Chondrocyte (in vitro differentiated cells): ENCODE data around the gene N4BP2L2. TPM values are rescaled to one million over a fixed set of nuclear protein-coding genes. Genes with fewer than 3 reads are reported as not detected.

Experiments used
- DNase-seq: peaks from one replicate; pipeline ENCODE4 v3.0.0; 2021; ENCODE audit warnings: mixed read lengths, low spot score
- H3K27ac Mint-ChIP-seq: one replicate; pipeline ENCODE4 v1.8.0; 2021; ENCODE audit warnings: mild to moderate bottlenecking, moderate library complexity, mixed read lengths; ENCODE audit not compliant: unreplicated experiment
- H3K27me3 Mint-ChIP-seq: 2 replicates; pipeline ENCODE4 v1.8.0; 2021; ENCODE audit warnings: low read depth, mixed read lengths
- H3K36me3 Mint-ChIP-seq: 2 replicates; pipeline ENCODE4 v1.8.0; 2021; ENCODE audit warnings: low read depth, mixed read lengths
- H3K4me1 Mint-ChIP-seq: 2 replicates; pipeline ENCODE4 v1.8.0; 2021; ENCODE audit warnings: low read depth, mild to moderate bottlenecking, mixed read lengths
- H3K4me3 Mint-ChIP-seq: one replicate; pipeline ENCODE4 v1.8.0; 2021; ENCODE audit warnings: mild to moderate bottlenecking, moderate library complexity, mixed read lengths; ENCODE audit not compliant: unreplicated experiment
- H3K9me3 Mint-ChIP-seq: 2 replicates; pipeline ENCODE4 v1.8.0; 2021; ENCODE audit warnings: low read depth, mixed read lengths
- total RNA-seq: library from RNA; stranded (reverse); gene quantifications from 3 replicates; pipeline ENCODE4 v1.2.1, GENCODE V29; 2021
- TF ChIP-seq, protein P1 (sequence below): fragments of 200-600 bp; sonication (generic); IDR thresholded peaks from 2 replicates; pipeline ENCODE4 v1.5.0; 2021; ENCODE audit warnings: antibody characterized with exemption, mild to moderate bottlenecking, moderate library complexity

N4BP2L2 gene
- total RNA-seq, 1 donor from 2014 or later = 90.0 TPM

DNA sequence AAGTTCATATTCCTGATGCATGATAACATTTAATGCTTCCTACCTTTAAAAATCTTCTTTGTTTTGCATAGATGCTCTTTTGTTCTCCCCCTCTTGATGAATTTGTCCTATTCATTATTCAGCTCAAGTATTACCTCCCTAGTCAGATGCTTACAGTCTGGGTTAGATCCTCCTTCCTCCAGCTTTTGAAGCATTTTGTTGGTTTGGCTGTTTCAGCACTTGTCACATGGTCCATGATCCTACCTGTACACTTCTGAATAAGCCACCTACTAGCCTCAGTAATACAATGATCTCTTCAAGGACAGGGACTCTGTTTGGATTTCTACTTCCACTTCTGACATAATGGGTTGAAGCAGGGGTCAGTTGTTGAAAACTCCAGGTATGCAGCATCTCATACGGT lies 148.1 kb downstream of the N4BP2L2 start:
- TF ChIP-seq, protein P1, sequence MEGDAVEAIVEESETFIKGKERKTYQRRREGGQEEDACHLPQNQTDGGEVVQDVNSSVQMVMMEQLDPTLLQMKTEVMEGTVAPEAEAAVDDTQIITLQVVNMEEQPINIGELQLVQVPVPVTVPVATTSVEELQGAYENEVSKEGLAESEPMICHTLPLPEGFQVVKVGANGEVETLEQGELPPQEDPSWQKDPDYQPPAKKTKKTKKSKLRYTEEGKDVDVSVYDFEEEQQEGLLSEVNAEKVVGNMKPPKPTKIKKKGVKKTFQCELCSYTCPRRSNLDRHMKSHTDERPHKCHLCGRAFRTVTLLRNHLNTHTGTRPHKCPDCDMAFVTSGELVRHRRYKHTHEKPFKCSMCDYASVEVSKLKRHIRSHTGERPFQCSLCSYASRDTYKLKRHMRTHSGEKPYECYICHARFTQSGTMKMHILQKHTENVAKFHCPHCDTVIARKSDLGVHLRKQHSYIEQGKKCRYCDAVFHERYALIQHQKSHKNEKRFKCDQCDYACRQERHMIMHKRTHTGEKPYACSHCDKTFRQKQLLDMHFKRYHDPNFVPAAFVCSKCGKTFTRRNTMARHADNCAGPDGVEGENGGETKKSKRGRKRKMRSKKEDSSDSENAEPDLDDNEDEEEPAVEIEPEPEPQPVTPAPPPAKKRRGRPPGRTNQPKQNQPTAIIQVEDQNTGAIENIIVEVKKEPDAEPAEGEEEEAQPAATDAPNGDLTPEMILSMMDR = no peak
- DNase-seq = no peak
- Mint-ChIP-seq H3K36me3 (no peaks in the 10 kb centered on the region), H3K27me3 (no peaks in the 10 kb centered on the region), H3K4me3 (no peak overlapping the region), H3K4me1 (no peaks in the 10 kb centered on the region), H3K27ac (no peak overlapping the region), H3K9me3 (no peaks in the 10 kb centered on the region)

DNA sequence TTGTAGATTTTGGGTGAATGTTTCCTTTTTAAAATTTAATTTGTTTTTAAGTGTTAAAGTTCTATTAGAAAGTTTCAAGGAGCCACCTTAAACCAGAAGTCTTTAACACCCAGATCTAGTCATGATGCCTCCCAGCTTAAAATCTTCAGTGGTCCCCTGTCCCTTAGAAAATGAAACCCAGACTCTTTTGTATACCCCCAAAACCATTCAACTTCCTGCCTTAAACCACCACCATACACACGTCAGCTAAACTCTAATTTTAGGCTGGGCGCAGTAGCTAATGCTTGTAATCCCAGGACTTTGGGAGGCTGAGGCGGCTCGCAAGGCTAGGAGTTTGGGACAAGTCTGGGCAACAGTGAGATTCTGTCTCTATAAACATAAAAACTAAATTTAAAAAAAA lies 148.5 kb downstream of the N4BP2L2 start:
- no peak overlapping the region for H3K27ac Mint-ChIP-seq
- no peaks in the 10 kb centered on the region for H3K9me3 Mint-ChIP-seq
- no peaks in the 10 kb centered on the region for H3K27me3 Mint-ChIP-seq
- no peaks in the 10 kb centered on the region for H3K4me1 Mint-ChIP-seq
- DNase-seq = no peak
- TF ChIP-seq, protein P1 = no peak
- H3K36me3 Mint-ChIP-seq = no peaks in the 10 kb centered on the region
- no peak overlapping the region for H3K4me3 Mint-ChIP-seq

DNA sequence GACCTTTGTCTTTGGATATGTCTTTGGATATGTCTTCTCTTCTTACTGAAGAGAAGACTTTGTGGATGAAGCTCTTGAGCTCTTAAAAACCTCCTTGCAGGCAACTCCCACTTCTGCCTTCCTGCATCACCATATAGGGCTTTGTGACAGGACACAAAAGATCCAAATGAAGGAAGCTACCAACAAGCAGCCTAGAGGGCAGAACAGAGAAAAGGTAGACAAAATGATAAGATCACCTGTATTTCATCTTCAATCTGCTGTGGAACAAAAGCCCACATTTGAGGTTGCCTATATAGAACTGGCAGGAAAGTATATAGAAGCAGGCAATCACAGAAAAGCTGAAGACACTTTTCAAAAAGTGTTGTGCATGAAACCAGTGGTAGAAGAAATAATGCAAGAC lies 153.2 kb downstream of the N4BP2L2 start:
- Mint-ChIP-seq H3K27me3 (no peaks in the 10 kb centered on the region), H3K27ac (no peak overlapping the region), H3K9me3 (no peaks in the 10 kb centered on the region), H3K4me3 (no peak overlapping the region), H3K36me3 (no peaks in the 10 kb centered on the region), H3K4me1 (no peaks in the 10 kb centered on the region)
- TF ChIP-seq, protein P1 = no peak
- no peak for DNase-seq

DNA sequence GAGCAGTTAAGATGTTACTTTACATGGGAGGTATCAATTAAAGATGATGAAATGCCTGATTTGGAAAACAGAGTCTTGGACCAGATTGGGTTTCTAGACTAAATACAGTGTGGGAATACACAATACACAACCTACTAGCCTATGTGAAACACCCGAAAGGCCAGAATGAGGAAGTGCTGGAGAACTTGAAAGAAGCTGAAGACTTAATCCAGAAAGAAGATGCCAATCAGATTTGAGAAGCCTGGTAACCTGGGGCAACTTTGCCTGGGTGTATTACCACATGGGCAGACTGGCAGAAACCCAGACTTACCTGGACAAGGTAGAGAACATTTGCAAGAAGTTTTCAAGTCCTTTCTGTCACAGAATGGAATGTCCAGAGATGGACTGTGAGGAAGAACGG lies 153.9 kb downstream of the N4BP2L2 start:
- Mint-ChIP-seq H3K27me3 (no peaks in the 10 kb centered on the region), H3K4me1 (no peaks in the 10 kb centered on the region), H3K36me3 (no peaks in the 10 kb centered on the region), H3K9me3 (no peaks in the 10 kb centered on the region), H3K4me3 (no peak overlapping the region), H3K27ac (no peak overlapping the region)
- no peak for DNase-seq
- TF ChIP-seq, protein P1 = no peak

DNA sequence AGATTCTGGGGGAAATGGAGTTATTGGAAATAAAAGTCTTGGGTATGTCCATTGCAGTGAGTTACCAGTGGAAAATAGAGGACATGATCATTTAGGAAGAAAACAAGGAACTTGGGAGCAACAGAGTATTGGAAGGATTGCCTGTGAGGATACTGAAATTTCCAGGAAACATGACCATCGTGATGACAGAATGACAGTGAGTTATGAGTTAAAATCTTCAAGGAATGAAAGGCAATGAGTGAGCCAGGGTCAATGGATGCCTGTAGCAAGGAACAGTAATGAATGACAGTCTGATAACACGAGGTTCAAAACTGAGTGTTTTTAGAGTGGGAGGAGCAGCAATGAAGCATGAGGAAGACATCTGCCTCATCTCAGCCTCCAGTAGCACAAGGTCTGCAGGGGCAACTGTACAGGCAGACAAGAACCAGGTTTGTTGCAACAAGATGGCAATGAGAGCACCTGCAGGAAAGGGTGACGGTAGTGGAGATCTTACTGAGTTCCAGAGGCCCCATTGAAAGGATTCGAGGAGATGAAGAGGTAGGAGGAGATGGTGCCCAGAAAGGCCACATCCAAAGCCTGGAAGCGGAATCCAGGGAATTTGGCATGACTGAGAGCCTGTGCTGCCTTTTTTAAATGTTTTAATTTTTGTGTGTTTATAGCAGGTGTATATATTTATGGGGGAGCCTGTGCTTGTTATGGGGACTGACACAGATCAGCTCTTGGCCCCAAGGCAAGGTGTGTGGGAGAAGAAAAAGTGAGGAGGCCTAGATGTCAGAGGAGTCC lies 154.6 kb downstream of the N4BP2L2 start:
- no peak overlapping the region for H3K27ac Mint-ChIP-seq
- H3K27me3 Mint-ChIP-seq = no peaks in the 10 kb centered on the region
- no peak for DNase-seq
- H3K9me3 Mint-ChIP-seq = no peaks in the 10 kb centered on the region
- H3K4me3 Mint-ChIP-seq = no peak overlapping the region
- H3K36me3 Mint-ChIP-seq = no peaks in the 10 kb centered on the region
- TF ChIP-seq, protein P1 = no peak
- no peaks in the 10 kb centered on the region for H3K4me1 Mint-ChIP-seq

Other genes starting within 250 kb of the N4BP2L2 start
- gene ZAR1L, start 223.4 kb downstream of the N4BP2L2 start, total RNA-seq = not detected in 3 replicates
- gene BRCA2, start 223.3 kb downstream of the N4BP2L2 start, total RNA-seq = 2.5 to 7.5 TPM (median 4.4 TPM) in 3 replicates
- gene N4BP2L1, start 110.7 kb downstream of the N4BP2L2 start, total RNA-seq = 3.3 to 3.9 TPM (median 3.7 TPM) in 3 replicates
- 48.7 to 77.1 TPM (median 49.0 TPM) in 3 replicates for gene PDS5B, start 47.7 kb upstream of the N4BP2L2 start, total RNA-seq